ENCODE measurements around the gene NPC2.

NPC2 gene

DNA sequence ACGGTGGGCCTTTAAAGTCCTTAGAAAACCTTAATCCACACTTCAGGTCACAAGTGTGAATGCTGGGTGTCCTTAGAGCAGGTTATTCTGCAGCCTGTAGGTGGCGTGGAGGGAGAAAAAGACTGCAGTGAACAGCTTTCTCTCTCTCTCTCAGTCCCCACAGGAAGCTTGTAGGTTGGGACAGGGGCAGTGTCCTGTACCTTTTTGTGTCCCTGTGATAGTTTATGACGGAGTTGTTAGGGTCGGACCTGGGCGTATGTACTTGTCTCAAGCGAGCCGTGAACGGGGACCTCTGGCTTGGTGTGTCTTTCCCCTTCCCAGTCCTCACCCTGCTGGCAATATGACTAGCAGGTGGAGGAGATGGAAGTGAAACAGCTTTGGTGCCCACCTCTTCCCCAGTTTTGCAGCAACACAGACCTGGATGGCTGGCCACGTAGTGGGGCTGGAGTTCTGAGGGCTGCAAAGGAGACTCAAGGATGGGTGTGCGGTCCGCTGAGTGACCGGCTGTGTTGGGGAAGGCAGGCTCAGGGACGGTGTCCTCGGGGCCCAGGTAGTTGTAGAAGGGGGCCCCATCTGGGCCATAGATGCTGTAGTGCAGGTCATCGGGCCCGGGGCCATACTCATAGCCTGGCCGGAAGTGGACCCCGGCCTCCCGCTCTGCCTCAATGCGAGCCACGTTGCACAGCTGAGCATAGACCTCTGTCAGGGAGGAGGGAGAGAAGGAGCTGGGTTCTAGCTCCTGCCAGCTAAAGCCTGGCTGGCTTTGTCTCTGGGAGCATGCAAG, 9.3 kb upstream of the NPC2 start:
- Mint-ChIP-seq H3K9me3 (no peaks in the 10 kb centered on the region), H3K4me3 (no peak overlapping the region), H3K36me3 (peaks cover 2% of the 10 kb centered on the region), H3K27ac (no peak overlapping the region), H3K27me3 (peaks cover 17% of the 10 kb centered on the region), H3K4me1 (peaks cover 7% of the 10 kb centered on the region)
- peak; percentile 50 for DNase-seq
- CTCF ChIA-PET: interaction anchor here (0.7 to 1.3 kb wide), 5 partner anchors 12 to 146 kb away, joined by 3 read pairs; no protein-coding TSS in a partner anchor

DNA sequence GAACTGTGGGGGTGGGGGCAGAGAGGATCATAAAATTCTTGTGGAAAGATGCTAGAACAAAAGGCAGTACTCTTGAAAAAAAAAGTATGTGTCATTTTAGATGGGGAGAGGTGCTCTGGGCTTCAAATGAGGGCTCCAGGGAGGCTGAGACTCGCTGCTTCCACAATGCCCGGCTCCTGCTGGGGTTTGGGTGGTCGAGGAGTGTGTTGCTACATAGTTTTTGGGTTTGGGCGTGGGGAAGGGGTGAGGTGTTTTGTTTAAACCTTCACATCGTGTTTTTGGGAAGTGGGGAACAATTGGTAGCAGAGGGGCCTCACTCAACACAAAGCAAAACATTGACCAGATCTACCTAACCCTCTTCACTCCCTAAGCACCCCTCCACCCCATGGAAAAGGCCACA, 8.6 kb upstream of the NPC2 start:
- DNase-seq: no peak
- peaks cover 2% of the 10 kb centered on the region for H3K36me3 Mint-ChIP-seq
- H3K27me3 Mint-ChIP-seq: peaks cover 13% of the 10 kb centered on the region
- CTCF ChIA-PET: interaction anchor here (1.2 kb wide), 1 partner anchor 74 kb away, joined by 3 read pairs; no protein-coding TSS in a partner anchor
- H3K27ac Mint-ChIP-seq: no peak overlapping the region
- H3K9me3 Mint-ChIP-seq: no peaks in the 10 kb centered on the region
- H3K4me3 Mint-ChIP-seq: no peak overlapping the region
- H3K4me1 Mint-ChIP-seq: peaks cover 7% of the 10 kb centered on the region

DNA sequence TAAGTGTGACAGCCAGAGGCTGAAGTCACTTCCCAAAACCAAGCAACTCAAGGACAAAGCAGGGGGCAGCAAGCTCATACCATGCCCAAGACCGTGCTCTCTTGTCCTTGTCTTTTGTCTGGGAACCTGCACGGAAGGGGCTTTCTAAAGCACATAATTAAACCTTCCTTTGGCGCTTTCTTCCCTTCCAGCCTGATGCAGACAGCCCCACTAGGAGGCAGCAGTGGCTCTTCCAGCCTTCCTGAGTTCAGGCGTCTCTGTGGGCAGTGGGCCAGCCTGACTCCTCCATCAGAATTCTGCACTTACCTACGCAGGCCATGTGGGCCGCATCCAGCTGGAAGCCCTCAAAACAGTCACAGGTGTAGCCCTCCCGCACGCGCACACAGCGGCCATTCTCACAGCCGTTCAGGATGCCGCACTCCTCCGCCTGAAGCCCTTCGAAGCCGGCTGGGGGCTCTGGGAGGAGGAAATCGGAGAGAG, 8.1 kb upstream of the NPC2 start:
- no peaks in the 10 kb centered on the region for H3K9me3 Mint-ChIP-seq
- H3K4me3 Mint-ChIP-seq: no peak overlapping the region
- DNase-seq: no peak
- H3K36me3 Mint-ChIP-seq: peaks cover 3% of the 10 kb centered on the region
- peaks cover 7% of the 10 kb centered on the region for H3K4me1 Mint-ChIP-seq
- H3K27me3 Mint-ChIP-seq: peaks cover 8% of the 10 kb centered on the region
- peak overlapping the region; percentile 53 for H3K27ac Mint-ChIP-seq
- CTCF ChIA-PET: no interaction called here

DNA sequence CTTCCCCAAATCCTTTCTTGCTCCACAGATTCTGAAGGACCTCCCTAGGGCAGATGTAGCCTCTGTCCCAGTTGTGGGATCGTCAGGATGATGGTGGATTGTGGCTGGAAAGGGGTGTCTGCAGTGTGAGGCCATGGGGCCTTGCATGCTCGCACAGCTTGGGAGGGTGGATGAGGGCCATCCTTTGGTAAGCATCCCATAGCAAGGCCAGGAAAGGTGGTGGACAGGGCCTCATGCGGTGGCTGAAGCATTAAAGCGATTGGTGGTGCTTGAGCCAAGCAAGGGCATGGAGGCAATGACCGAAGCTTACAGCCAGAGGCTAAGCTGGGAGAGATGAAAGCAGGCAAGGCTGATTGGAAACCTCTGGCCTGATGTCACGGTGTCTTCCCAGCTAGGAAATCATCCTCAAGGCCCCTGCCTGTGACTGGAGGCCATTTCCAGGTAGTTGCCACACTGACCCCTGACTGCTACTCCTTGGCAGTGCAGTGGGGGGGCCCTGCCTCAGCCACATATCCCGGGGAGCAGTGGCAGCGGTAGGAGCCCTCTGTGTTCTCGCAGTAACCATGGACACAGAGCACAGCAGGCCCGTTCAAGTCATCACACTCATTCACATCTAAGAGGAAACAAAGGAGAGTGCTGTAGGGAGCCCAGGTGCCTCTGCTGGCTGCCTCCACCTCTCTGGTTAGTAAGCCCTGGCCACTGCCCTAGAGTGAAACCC, 7.5 kb upstream of the NPC2 start:
- no peaks in the 10 kb centered on the region for H3K9me3 Mint-ChIP-seq
- no peak overlapping the region for H3K4me3 Mint-ChIP-seq
- CTCF ChIA-PET: no interaction called here
- peaks cover 3% of the 10 kb centered on the region for H3K36me3 Mint-ChIP-seq
- peaks cover 8% of the 10 kb centered on the region for H3K4me1 Mint-ChIP-seq
- no peak overlapping the region for H3K27ac Mint-ChIP-seq
- H3K27me3 Mint-ChIP-seq: peaks cover 2% of the 10 kb centered on the region
- DNase-seq: no peak

DNA sequence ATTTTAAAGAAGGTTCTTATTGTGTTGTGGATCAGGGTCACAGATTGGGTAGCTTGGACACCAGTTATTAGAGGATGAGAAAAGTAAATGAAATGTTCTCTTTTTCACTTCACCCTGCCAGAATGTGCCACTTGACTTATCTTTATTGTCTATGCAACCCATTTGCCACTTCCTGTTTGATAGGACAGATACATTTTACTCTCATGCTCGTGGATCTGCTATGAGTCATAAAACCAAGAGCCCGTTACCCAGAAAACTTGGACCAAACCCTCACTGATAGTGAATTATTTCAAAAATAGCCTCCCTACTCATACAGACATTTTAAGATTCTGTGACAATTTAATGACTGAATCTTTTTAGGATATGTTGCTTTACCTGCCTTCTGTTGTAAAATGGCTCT, 2.3 kb upstream of the NPC2 start:
- Mint-ChIP-seq H3K36me3 (peaks cover 11% of the 10 kb centered on the region), H3K4me3 (peak overlapping the region; percentile 16), H3K27me3 (peaks cover 10% of the 10 kb centered on the region), H3K27ac (no peak overlapping the region), H3K4me1 (peaks cover 19% of the 10 kb centered on the region), H3K9me3 (no peaks in the 10 kb centered on the region)
- CTCF ChIA-PET: no interaction called here
- DNase-seq: no peak

DNA sequence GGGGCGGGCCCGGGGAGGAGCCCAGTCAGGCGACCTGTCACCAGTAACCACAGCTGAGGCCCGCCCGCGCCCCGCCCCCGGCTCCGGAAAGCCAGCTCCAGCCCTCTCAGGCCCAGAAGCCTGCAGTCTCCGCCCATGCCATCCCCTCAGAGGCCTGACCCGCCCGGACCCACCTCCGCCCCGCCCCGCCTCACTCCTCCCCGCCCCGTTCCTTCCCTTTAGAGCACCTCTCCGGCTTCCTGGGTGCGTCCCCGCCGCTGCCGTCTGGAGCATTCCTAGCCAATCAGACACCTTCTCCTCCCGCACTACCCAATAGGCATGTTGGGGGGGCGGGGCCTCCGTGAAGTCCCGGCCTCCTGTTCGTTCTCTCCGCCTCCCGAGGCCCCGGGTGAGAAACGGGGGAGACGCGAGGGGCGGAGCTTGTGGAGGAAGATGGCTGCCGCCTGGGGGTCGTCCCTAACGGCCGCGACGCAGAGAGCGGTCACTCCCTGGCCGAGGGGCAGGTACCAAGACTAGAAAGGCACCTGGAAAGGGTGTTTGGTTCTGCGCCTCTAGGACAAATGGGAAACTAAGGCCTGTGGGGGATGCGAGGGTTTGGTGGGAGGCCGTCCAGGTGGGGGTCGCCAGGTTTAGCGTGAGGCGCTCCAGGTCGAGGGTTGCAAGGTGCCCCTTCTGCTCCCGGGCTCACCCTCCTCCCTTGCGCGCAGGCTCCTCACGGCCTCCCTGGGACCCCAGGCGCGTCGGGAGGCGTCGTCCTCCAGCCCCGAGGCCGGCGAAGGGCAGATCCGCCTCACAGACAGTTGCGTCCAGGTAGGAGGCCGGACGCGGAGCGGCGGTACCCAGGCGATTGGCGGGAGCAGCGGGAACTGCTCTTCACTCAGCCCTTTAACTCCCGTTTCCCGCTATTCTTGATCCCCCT, 497 bp upstream of the NPC2 start, which contains the start of gene ISCA2:
Gene ISCA2 (plus strand): TSS at position 423 of the 919 bp plus-strand sequence. CDS start 10 bp downstream, at position 433.
- H3K4me3 Mint-ChIP-seq: no peak within 1 kb of the TSS
- peaks cover 11% of the 10 kb centered on the region for H3K36me3 Mint-ChIP-seq

DNA sequence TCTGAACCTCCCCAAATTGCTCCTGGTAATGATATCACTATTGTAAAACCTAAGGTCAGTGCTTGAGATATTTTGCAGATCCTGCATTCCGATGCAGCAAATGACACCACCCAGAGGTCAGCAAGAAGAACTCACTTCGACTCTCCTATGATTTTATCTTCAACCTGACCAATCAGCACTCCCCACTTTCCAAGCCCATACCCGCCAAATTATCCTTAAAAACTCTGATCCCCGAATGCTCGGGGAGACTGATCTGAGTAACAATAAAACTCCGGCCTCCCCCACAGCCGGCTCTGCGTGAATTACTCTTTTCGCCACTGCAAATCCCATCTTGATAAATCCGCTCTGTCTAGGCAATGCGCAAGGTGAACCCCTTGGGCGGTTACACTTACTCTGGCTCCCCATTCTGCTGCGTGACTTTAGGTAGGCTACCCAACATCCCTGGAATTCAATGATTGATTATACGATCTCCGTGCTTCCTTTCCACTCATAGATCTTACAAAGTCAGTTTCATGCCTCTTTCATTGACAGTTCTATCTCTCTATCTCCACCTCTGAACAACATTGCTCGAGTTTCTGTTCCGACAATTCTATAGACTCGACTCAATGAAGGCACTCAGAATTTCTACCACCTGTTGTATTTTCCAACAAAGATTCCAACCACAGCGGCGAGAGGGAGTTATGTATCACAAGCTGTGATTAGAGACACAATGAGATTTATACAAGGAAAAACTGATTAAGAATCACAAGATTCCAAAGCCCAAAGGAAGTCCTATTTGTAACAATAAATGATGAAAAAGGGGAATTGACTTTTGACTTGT, 939 bp downstream of the NPC2 start:
- no peak for DNase-seq
- H3K9me3 Mint-ChIP-seq: no peaks in the 10 kb centered on the region
- CTCF ChIA-PET: interaction anchor here (1.3 kb wide), 1 partner anchor 31 kb away, joined by 5 read pairs; no protein-coding TSS in a partner anchor

More for the DNA sequence above, 497 bp upstream of the NPC2 start, which contains the start of gene ISCA2:
- Mint-ChIP-seq H3K27me3 (peaks cover 10% of the 10 kb centered on the region), H3K9me3 (no peaks in the 10 kb centered on the region), H3K4me1 (peaks cover 28% of the 10 kb centered on the region), H3K27ac (peak within 1 kb of the TSS; percentile 90)
- CTCF ChIA-PET: no interaction called here
- DNase-seq: peak; percentile 100

DNA sequence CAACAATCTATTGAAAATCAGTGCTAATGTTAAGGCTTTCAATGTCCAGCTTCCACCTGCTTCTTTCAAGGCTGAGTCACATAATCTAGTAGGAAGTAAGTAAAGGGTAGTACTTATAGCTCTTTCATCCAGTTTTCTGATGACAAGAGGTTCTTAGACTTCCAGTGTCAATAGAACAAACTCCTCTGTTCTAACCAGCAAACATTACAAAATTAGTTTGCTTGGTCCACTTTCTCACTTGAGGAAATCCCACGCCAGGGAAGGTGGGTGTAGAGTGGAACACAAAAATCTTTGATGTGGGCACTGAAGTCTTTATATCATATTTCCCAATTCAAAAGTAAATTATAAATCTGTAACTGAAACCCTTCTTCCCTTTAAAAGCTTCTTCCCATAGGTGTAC, 2.6 kb downstream of the NPC2 start:
- CTCF ChIA-PET: interaction anchor here (0.9 to 1.4 kb wide), 3 partner anchors 12 to 129 kb away, joined by 3 to 5 read pairs (median 4); no protein-coding TSS in a partner anchor

More for the DNA sequence above, 939 bp downstream of the NPC2 start:
- Mint-ChIP-seq H3K4me1 (peaks cover 28% of the 10 kb centered on the region), H3K27me3 (peaks cover 10% of the 10 kb centered on the region), H3K36me3 (peaks cover 9% of the 10 kb centered on the region), H3K4me3 (no peak overlapping the region), H3K27ac (no peak overlapping the region)

DNA sequence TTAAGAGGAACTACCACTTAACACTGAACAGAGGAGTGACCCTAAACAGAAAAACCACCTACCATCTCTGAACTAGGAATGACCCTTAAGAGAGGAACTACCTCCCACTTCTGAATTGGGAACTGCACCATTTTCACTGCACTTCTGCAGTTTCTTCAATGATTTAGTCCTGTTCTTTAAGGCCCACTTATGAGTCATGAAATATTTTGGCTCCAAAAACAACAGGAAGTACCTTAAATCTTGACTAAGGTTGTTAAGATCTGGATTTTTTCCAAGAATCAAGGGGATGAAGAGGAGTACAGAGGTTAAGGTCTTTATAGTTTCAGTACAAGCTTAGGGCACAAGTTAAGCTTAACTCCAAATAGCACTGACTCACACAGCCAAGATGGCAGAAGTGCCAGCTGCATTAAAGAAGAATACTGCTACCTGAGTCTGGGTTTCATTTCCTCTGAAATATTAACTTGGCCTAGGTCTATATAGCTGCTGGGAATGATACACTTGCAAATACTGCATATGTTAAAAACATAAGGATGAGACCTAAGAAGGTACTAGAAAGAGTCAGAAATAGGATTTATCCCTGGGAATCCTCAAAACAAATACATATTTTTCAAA, 4.2 kb downstream of the NPC2 start:
- no peaks in the 10 kb centered on the region for H3K9me3 Mint-ChIP-seq
- peaks cover 7% of the 10 kb centered on the region for H3K36me3 Mint-ChIP-seq
- peaks cover 12% of the 10 kb centered on the region for H3K4me1 Mint-ChIP-seq
- CTCF ChIA-PET: no interaction called here
- H3K27me3 Mint-ChIP-seq: peaks cover 10% of the 10 kb centered on the region
- no peak overlapping the region for H3K27ac Mint-ChIP-seq
- DNase-seq: no peak
- no peak overlapping the region for H3K4me3 Mint-ChIP-seq

More for the DNA sequence above, 2.6 kb downstream of the NPC2 start:
- H3K4me3 Mint-ChIP-seq: no peak overlapping the region
- no peak for DNase-seq
- peaks cover 27% of the 10 kb centered on the region for H3K4me1 Mint-ChIP-seq
- peaks cover 7% of the 10 kb centered on the region for H3K36me3 Mint-ChIP-seq
- peaks cover 10% of the 10 kb centered on the region for H3K27me3 Mint-ChIP-seq
- no peak overlapping the region for H3K27ac Mint-ChIP-seq
- H3K9me3 Mint-ChIP-seq: no peaks in the 10 kb centered on the region

DNA sequence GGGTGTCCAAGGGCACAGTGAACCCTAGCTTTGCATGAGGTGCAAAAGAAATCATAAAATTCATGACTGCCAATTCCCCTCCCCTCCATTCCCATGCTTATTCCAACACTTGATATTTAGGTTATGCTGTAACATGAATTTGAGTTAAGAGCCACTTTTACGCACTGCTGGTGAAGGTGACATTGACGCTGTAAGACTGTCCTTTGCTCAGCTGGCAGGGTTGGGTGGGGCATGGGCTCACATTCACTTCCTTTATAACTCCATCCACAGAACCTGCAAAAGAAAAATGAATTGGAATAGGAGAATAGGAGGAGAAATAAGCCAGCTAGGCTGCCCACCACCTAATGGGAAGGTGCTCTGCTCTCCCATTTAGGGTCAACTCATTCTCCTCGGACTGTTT, 6.9 kb downstream of the NPC2 start:
- H3K36me3 Mint-ChIP-seq: peaks cover 5% of the 10 kb centered on the region
- CTCF ChIA-PET: no interaction called here
- H3K4me1 Mint-ChIP-seq: peaks cover 9% of the 10 kb centered on the region
- no peaks in the 10 kb centered on the region for H3K9me3 Mint-ChIP-seq
- H3K4me3 Mint-ChIP-seq: no peak overlapping the region
- DNase-seq: no peak
- H3K27ac Mint-ChIP-seq: no peak overlapping the region
- H3K27me3 Mint-ChIP-seq: no peaks in the 10 kb centered on the region

DNA sequence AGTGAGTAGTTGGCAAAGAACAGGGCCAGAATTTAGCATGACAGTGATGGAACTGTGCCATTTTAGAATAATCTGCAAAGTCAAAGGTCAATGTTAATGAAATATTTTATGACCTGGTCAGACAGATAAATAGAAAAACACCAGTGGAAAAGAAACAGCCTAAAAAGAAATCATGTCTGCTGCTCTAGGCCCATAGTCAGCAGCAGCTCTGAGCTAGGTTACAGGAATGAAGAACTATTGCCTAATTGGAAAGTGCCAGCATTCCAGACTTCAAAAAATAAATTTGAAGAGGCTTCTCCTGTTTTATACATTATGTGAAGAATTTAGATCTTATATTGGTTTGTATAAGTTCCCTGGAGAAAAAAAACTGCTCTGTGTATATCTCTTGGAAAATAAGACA, 9.8 kb downstream of the NPC2 start:
- H3K4me3 Mint-ChIP-seq: no peak overlapping the region
- H3K27me3 Mint-ChIP-seq: no peaks in the 10 kb centered on the region
- no peak for DNase-seq
- no peak overlapping the region for H3K27ac Mint-ChIP-seq
- CTCF ChIA-PET: no interaction called here
- H3K9me3 Mint-ChIP-seq: no peaks in the 10 kb centered on the region
- no peaks in the 10 kb centered on the region for H3K4me1 Mint-ChIP-seq
- peaks cover 14% of the 10 kb centered on the region for H3K36me3 Mint-ChIP-seq

DNA sequence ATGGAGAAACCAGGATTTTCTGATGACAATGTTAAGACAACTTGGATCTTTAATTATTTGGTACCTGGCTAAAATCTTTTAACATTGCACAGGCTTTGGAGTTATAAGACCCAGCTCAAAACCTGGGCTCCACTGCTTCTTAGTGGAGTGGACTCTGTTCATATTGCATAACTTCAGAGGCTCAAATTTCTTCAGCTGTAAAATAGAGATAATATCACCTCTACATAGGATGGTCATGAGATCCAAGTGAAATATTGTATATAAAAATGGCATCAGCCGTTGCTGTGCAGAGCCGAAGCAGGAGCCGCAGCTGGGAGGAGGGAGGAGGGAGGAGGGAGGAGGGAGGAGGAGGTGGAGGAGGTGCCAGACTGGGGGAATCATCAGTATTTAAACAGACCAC, 10.5 kb downstream of the NPC2 start:
- Mint-ChIP-seq H3K4me1 (no peaks in the 10 kb centered on the region), H3K36me3 (peaks cover 14% of the 10 kb centered on the region), H3K9me3 (no peaks in the 10 kb centered on the region), H3K27ac (no peak overlapping the region), H3K4me3 (no peak overlapping the region), H3K27me3 (no peaks in the 10 kb centered on the region)
- CTCF ChIA-PET: no interaction called here
- DNase-seq: no peak

DNA sequence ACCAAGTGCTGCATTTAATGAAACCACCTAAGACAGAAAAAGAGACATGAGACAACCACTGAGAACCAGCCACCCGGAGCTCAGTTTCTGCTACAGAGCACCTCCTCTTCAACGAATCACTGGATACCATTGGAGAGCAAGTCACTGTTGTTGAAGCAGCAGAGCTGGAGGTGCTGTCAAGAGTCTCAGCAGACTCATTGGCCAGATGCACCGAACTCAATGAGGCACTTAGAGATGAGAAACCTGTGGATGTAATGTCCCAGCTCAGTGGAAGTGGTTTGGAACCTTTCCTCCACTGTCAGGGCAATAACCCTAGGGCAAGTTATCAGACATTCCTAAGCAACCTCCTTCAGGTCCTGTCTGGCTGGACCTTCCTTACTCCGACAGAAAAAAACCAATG, 13.1 kb downstream of the NPC2 start:
- no peak for DNase-seq
- Mint-ChIP-seq H3K36me3 (peaks cover 14% of the 10 kb centered on the region), H3K9me3 (no peaks in the 10 kb centered on the region), H3K4me3 (no peak overlapping the region), H3K27me3 (no peaks in the 10 kb centered on the region), H3K27ac (no peak overlapping the region), H3K4me1 (no peaks in the 10 kb centered on the region)
- CTCF ChIA-PET: interaction anchor here (0.7 kb wide), 1 partner anchor 120 kb away, joined by 3 read pairs; no protein-coding TSS in a partner anchor

Measured in activated naive CD4-positive, alpha-beta T cell treated with anti-CD3 and anti-CD28 coated beads, Interleukin-2, amount 10 ng/mL, durations not matched to agents 7 days and 5 days (primary cell).